Choroid plexus epithelial cell (primary cell): ENCODE measurements around the gene VAMP5.

ENCODE experiments used
- DNase-seq: peaks from one replicate; pipeline ENCODE4 v3.0.0-alpha.2; 2010; ENCODE audit warnings: low read depth
- H3K4me3 ChIP-seq: 2 replicates; pipeline ENCODE4 v1.5.1; 2011; ENCODE audit warnings: low read depth, mild to moderate bottlenecking, control low read depth, low read length, moderate library complexity
- CTCF ChIP-seq: conservative IDR thresholded peaks from 2 replicates; pipeline ENCODE4 v1.5.1; 2011; ENCODE audit warnings: low read depth, mild to moderate bottlenecking, control low read depth, inconsistent platforms, low read length, moderate library complexity

Gene VAMP5

GRCh38 chr2:85593023-85593422 lies 8.8 kb downstream of the VAMP5 start:
- no peak overlapping the region for H3K4me3 ChIP-seq
- no peak for DNase-seq
- no peak for TF ChIP-seq CTCF

- TF ChIP-seq CTCF = no peak
- DNase-seq = no peak
- peak overlapping the region; percentile 100 for H3K4me3 ChIP-seq
Measured at GRCh38 chr2:85594715-85595300, 10.6 kb downstream of the VAMP5 start.

DNA sequence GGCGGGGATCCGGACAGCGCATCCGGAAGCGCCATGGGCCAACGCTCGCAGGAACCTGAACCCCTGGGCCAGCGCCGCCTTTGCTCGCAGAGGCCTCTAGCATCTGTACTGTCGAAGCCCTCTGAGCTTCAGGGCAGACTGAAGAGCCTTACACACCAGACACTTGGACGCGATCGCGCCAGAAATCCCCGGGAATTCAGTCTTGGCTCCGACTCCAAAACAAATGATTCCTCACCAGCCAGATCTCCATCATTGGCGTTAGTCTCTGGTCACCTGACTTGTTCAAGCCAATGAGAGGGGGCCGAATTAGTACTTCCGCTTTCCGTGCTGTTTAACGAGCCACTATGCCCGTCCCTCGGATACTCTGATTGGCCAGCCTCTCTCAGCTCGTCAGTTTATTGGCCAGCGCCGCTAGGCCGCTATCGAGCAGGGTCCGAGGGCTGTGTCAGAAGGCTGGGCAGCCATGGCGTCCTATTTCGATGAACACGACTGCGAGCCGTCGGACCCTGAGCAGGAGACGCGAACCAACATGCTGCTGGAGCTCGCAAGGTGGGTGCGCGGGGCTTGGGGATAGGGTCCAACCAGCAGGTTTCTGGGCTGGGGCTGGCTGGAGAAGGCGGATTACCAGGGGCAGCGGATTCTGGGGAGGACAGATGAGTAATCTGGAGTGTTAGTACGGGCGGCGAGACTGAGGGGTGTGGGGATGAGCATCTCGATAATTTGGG lies 11.2 kb downstream of the VAMP5 start, which contains the start of gene RNF181:
TSS of gene RNF181 (plus strand) at position 445 of the 725 bp plus-strand sequence. CDS start at position 464, 19 bp downstream.
- no peak for TF ChIP-seq CTCF
- peak; percentile 99 for DNase-seq
- H3K4me3 ChIP-seq = peak within 1 kb of the TSS; percentile 100

DNA sequence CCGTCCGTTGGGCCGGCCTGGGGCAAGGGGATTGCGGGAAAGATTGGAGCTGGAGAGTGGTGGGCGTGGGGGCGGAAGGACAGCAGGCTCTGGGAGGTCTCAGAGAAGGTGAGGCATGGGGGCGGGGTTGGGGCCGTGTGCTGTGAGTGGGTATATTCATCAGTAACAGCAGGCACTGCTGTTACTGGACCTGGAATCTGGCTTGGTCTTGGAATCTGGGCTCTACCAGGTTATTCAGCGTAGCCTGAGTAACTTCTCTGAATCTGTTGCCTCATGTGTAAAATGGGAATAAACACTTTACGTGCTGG lies 11.7 kb downstream of the VAMP5 start:
- DNase-seq = peak; percentile 30
- TF ChIP-seq CTCF = no peak
- peak overlapping the region; percentile 100 for H3K4me3 ChIP-seq

- no peak for TF ChIP-seq CTCF
- H3K4me3 ChIP-seq = peak overlapping the region; percentile 100
- DNase-seq = no peak
Measured at GRCh38 chr2:85596486-85597143, 12.4 kb downstream of the VAMP5 start.

DNA sequence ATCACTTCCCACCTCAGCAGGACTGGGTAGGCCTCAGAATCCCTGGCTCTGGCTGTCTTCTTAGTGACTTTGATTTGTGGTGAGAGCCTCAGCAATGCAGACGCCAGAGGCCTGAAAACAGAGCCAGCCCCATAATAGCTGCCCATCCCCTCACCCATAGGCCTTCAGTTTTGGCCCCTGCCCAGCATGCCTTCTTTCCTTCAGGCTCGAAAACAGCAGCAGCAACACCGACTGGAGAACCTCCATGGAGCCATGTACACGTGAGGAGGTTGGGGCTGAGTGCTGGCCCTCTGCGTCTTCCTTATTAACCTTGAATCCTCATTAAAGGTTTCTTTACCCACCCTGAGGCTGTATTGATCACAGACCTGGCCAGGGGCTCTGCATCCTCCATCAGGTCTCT lies 13.0 kb downstream of the VAMP5 start:
- no peak overlapping the region for H3K4me3 ChIP-seq
- no peak for DNase-seq
- no peak for TF ChIP-seq CTCF
